Endothelial cell of umbilical vein (primary cell): ENCODE measurements around the gene LRP3. TPM values are rescaled to one million over a fixed set of nuclear protein-coding genes. Genes with fewer than 3 reads are reported as not detected.

Experiments
- BruUV-seq: library from RNA; stranded (reverse); fragments of 400-500 nt; replicated peaks from 2 replicates; lab custom pipeline; 2021; lab: Mats Ljungman, UMichigan
- CTCF ChIA-PET: fragments of 300-600, 350-600 bp; sonication (Branson Sonifier 250); formaldehyde crosslinking; loops from one replicate; lab custom pipeline; 2021; ENCODE audit warnings: antibody characterized with exemption, inconsistent platforms; lab: Charles Lee
- POLR2A ChIA-PET: fragments of 300-600, 350-600 bp; sonication (Branson Sonifier 250); formaldehyde crosslinking; loops from one replicate; lab custom pipeline; 2021; ENCODE audit warnings: antibody characterized with exemption, inconsistent platforms; lab: Charles Lee
- DNase-seq: peaks from one replicate; pipeline ENCODE4 v3.0.0-alpha.2; 2011; ENCODE audit warnings: low read depth, low spot score
- FAIRE-seq: peaks from 2 replicates; lab custom pipeline; 2011; peaks lifted over from hg19 to GRCh38; lab: Jason Lieb, UNC
- H2AFZ ChIP-seq: 2 replicates; pipeline ENCODE4 v1.6.0; 2012; ENCODE audit warnings: low read depth, low read length, control low read depth, inconsistent platforms
- H3K27ac ChIP-seq: 2 replicates; pipeline ENCODE4 v1.5.1; 2011; ENCODE audit warnings: low read depth, mild to moderate bottlenecking, control low read depth, low read length, moderate library complexity; ENCODE audit not compliant: insufficient read depth
- H3K27me3 ChIP-seq, 2 experiments: 2 replicates each; pipeline versions ENCODE4 v1.6.0 to v1.6.1; 2011; ENCODE audit warnings: low read length in 2 of 2, mixed read lengths in 1 of 2; ENCODE audit not compliant: control insufficient read depth in 2 of 2, insufficient read depth in 2 of 2
- H3K36me3 ChIP-seq, 2 experiments: 2 replicates in 1 of 2; 3 replicates in 1 of 2; pipeline ENCODE4 v1.5.1; 2011; ENCODE audit warnings: low read length in 2 of 2, mild to moderate bottlenecking in 1 of 2, moderate library complexity in 1 of 2; ENCODE audit not compliant: control insufficient read depth in 2 of 2, insufficient read depth in 2 of 2; ENCODE audit errors: extremely low read depth in 1 of 2
- H3K4me1 ChIP-seq: 3 replicates; pipeline ENCODE4 v1.5.1; 2011; ENCODE audit warnings: mild to moderate bottlenecking, low read length; ENCODE audit not compliant: control insufficient read depth, insufficient read depth; ENCODE audit errors: extremely low read depth
- H3K4me2 ChIP-seq: 2 replicates; pipeline ENCODE4 v1.6.1; 2011; ENCODE audit warnings: low read length, control low read depth, mixed read lengths; ENCODE audit not compliant: insufficient read depth
- H3K4me3 ChIP-seq, 3 experiments: fragments of 200-600 bp in 1 of 3; sonication (generic), shearing (Covaris generic) in 1 of 3; replicated peaks in 1 of 3; 2 replicates each; pipeline ENCODE4 v1.5.1; 2011 to 2016; ENCODE audit warnings: control low read depth in 3 of 3, low read length in 3 of 3, mild to moderate bottlenecking in 2 of 3, inconsistent platforms in 1 of 3, low read depth in 1 of 3, moderate library complexity in 1 of 3; ENCODE audit not compliant: insufficient read depth in 1 of 3
- H3K79me2 ChIP-seq: 2 replicates; pipeline ENCODE4 v1.6.0; 2012; ENCODE audit warnings: low read length, inconsistent platforms; ENCODE audit not compliant: control insufficient read depth, insufficient read depth
- H3K9ac ChIP-seq: replicated peaks from 2 replicates; pipeline ENCODE3; 2011; ENCODE audit warnings: low read length, control low read depth; ENCODE audit not compliant: insufficient read depth; ENCODE audit errors: extremely low read depth
- H3K9me1 ChIP-seq: replicated peaks from 3 replicates; pipeline ENCODE4 v1.6.0; 2011; ENCODE audit warnings: mild to moderate bottlenecking, low read length; ENCODE audit not compliant: control insufficient read depth, insufficient read depth; ENCODE audit errors: extremely low read depth
- H3K9me3 ChIP-seq: replicated peaks from 2 replicates; pipeline ENCODE4 v1.5.1; 2012; ENCODE audit warnings: low read length, inconsistent platforms; ENCODE audit not compliant: control insufficient read depth, insufficient read depth
- H4K20me1 ChIP-seq: replicated peaks from 2 replicates; pipeline ENCODE3; 2011; ENCODE audit warnings: mild to moderate bottlenecking, low read length; ENCODE audit not compliant: control insufficient read depth, insufficient read depth; ENCODE audit errors: extremely low read depth
- EZH2 ChIP-seq: IDR thresholded peaks from 2 replicates; pipeline ENCODE4 v1.6.1; 2012; ENCODE audit warnings: borderline replicate concordance, low read depth, mild to moderate bottlenecking, moderate library complexity, low read length, inconsistent platforms; ENCODE audit not compliant: severe bottlenecking
- FOS ChIP-seq: IDR thresholded peaks from 2 replicates; pipeline ENCODE4 v1.6.1; 2011; ENCODE audit warnings: mild to moderate bottlenecking, low read length, moderate library complexity, borderline replicate concordance; ENCODE audit not compliant: insufficient read depth
- GATA2 ChIP-seq: IDR thresholded peaks from 2 replicates; pipeline ENCODE4 v1.7.0; 2011; ENCODE audit warnings: low read depth, mild to moderate bottlenecking, moderate library complexity, mixed read lengths, low read length; ENCODE audit not compliant: insufficient read length, insufficient read depth
- MAX ChIP-seq: IDR thresholded peaks from 2 replicates; pipeline ENCODE4 v1.6.1; 2011; ENCODE audit not compliant: insufficient read depth, insufficient read length
- MYC ChIP-seq: IDR thresholded peaks from one replicate; pipeline ENCODE4 v1.6.1; 2011; ENCODE audit warnings: mild to moderate bottlenecking, low read depth, low read length
- POLR2A ChIP-seq: IDR thresholded peaks from 2 replicates; pipeline ENCODE4 v1.6.1; 2012; ENCODE audit warnings: low read depth, mild to moderate bottlenecking, control low read depth, low read length
- POLR2AphosphoS5 ChIP-seq: IDR thresholded peaks from 2 replicates; pipeline ENCODE4 v1.6.1; 2012; ENCODE audit warnings: low read depth, mild to moderate bottlenecking, control low read depth, low read length, moderate library complexity; ENCODE audit not compliant: insufficient read depth
- dilution Hi-C: fragments of 300-500 bp; cut with MboI; formaldehyde crosslinking; loops from one replicate; pipeline ENCODE4 v1.15.0; 2019; ENCODE audit warnings: low sequenced_read_pairs; ENCODE audit not compliant: extremely low pct_ligation_motif_present
- intact Hi-C: fragments of 100-400 bp; cut with micrococcal nuclease; formaldehyde crosslinking; loops from one replicate; pipeline ENCODE4 v1.10.0; 2022
- polyA plus RNA-seq, 4 experiments: library from polyadenylated mRNA; depleted of rRNA in 3 of 4; stranded (reverse) in 3 of 4; unstranded in 1 of 4; fragments of >200 nt; gene quantifications; 2 replicates each; pipeline versions ENCODE4 v1.2.1 to v1.2.3, GENCODE V29; 2011 to 2012; ENCODE audit warnings: missing spikeins in 1 of 4
- total RNA-seq: library from RNA; stranded (reverse); gene quantifications from 2 replicates; pipeline ENCODE4 v1.2.3, GENCODE V29; 2021

The LRP3 gene
- total and polyA plus RNA-seq, 2 donors (not counting 3 experiments of a cell fraction or from before 2014, with no cell fraction given), result 14.3 to 19.4 TPM

GRCh38 chr19:33252418-33252962 is 58.4 kb downstream of the LRP3 start:
- intact Hi-C loops, result no loop called here
- CTCF ChIA-PET, result interaction anchor here (0.9 kb wide), 1 partner anchor 17 kb away, joined by 3 read pairs; no protein-coding TSS in a partner anchor
- DNase-seq (no peak), FAIRE-seq (no peak)
- H3K9me3 ChIP-seq, result no peaks in the 10 kb centered on the region
- H3K27ac ChIP-seq, result no peak overlapping the region
- no peaks in the 10 kb centered on the region for H3K9me1 ChIP-seq
- H3K9ac ChIP-seq, result no peak overlapping the region
- no TSS peak for BruUV-seq
- H3K4me3 ChIP-seq, result no peak overlapping the region
- dilution Hi-C loops, result no loop called here
- no peaks in the 10 kb centered on the region for H3K79me2 ChIP-seq
- H3K4me1 ChIP-seq, result no peaks in the 10 kb centered on the region
- POLR2A ChIA-PET, result no interaction called here
- no peaks in the 10 kb centered on the region for H4K20me1 ChIP-seq
- no peaks in the 10 kb centered on the region for H3K36me3 ChIP-seq
- H3K27me3 ChIP-seq, result no peaks in the 10 kb centered on the region
- H3K4me2 ChIP-seq, result no peak overlapping the region
- TF ChIP-seq POLR2A, result no peak
- no peak for TF ChIP-seq MYC
- no peak overlapping the region for H2AFZ ChIP-seq

GRCh38 chr19:33252971-33253370 is 58.8 kb downstream of the LRP3 start:
- H3K4me2 ChIP-seq, result no peak overlapping the region
- BruUV-seq, result no TSS peak
- H3K9ac ChIP-seq, result no peak overlapping the region
- H3K27me3 ChIP-seq, result no peaks in the 10 kb centered on the region
- no peak overlapping the region for H2AFZ ChIP-seq
- no peaks in the 10 kb centered on the region for H4K20me1 ChIP-seq
- dilution Hi-C loops, result no loop called here
- H3K4me3 ChIP-seq, result no peak overlapping the region
- POLR2A ChIA-PET, result no interaction called here
- no peaks in the 10 kb centered on the region for H3K4me1 ChIP-seq
- H3K36me3 ChIP-seq, result no peaks in the 10 kb centered on the region
- no peak for TF ChIP-seq FOS
- no peak for TF ChIP-seq MYC
- TF ChIP-seq EZH2, result no peak
- no peak for TF ChIP-seq MAX
- TF ChIP-seq GATA2, result no peak
- no peak for TF ChIP-seq POLR2AphosphoS5
- TF ChIP-seq POLR2A, result no peak
- CTCF ChIA-PET, result interaction anchor here (0.9 kb wide), 1 partner anchor 18 kb away, joined by 3 read pairs; no protein-coding TSS in a partner anchor
- FAIRE-seq, result no peak
- no peaks in the 10 kb centered on the region for H3K9me3 ChIP-seq
- H3K79me2 ChIP-seq, result no peaks in the 10 kb centered on the region
- DNase-seq, result no peak
- H3K9me1 ChIP-seq, result no peaks in the 10 kb centered on the region
- no peak overlapping the region for H3K27ac ChIP-seq
- intact Hi-C loops, result no loop called here
